ENCODE data around the gene CNIH3.

CNIH3 gene

DNA sequence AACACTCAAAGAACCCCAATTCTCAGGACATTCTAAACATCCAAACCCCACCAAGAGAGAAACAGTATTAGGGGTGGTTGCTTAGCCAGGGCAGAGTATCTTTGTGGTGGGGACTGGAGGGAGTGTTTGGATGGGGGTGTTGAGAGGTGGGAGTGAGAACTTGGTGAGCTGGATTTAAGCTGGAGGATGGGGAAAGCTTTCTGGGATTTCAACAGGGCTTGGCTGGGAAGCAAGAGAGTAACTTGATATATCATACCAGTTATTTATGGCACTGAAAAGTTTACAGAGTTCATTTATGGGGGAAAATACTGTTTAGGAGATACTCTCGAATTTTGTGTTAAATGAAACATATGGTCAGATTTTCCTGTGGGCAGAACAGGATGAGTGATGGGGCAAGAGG is 6.8 kb upstream of the CNIH3 start:
- intact Hi-C loops (cut with DNase I) = no loop called here
- DNase-seq = no peak

DNA sequence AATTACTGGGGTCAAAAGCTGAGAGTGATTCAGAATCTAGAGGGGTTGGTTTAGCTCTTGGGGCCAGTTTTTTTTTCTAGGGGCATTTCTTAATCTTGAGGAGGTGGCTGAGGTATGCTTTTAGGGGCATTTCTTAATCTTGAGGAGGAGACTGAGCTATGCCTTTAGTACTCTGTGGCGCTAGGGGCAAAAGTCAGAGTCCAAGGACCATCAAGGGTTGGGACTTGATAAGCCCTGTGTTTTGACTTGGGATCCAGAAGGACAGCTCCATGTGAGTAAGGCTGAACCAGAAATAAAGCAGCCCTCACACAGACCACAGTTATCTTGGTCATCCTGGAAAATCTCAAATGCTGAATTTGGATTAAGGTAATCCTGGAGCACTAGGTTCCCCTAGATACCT is 3.9 kb upstream of the CNIH3 start:
- DNase-seq = no peak
- intact Hi-C loops (cut with DNase I) = no loop called here

GRCh38 chr1:224613486-224613885 is 2.6 kb upstream of the CNIH3 start:
- no peak for DNase-seq
- intact Hi-C loops (cut with DNase I) = no loop called here

DNA sequence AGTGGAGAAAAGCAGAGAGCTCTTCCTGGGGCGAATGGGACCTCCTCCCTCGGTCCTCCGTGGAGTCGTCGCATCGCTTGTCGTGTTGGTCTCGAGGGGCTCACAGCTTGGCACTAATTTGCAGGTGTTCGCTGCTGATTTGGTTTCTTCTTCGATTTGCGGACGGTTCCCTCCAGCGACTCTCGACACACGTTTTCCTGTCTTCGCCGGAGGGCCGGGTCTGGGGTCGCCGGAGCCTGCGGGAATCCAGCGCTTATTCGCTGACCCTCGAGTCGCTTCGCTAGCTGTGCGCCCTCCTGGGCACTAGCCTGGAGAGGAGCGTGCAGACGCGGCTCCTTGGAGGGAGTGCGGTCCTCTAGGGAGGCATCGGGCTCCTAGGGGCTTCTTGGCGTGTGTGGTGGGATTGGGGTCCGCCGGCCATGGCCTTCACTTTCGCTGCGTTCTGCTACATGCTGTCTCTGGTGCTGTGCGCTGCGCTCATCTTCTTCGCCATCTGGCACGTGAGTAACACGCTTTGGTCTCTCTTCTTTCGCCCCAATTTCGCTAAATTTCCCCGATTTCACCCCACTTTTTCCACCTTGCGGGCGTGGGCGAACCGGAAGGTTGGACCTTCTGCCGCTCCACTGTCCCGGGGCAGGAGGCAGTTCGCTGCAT is 766 bp downstream of the CNIH3 start:
- intact Hi-C loops (cut with DNase I) = no loop called here
- no peak for DNase-seq

DNA sequence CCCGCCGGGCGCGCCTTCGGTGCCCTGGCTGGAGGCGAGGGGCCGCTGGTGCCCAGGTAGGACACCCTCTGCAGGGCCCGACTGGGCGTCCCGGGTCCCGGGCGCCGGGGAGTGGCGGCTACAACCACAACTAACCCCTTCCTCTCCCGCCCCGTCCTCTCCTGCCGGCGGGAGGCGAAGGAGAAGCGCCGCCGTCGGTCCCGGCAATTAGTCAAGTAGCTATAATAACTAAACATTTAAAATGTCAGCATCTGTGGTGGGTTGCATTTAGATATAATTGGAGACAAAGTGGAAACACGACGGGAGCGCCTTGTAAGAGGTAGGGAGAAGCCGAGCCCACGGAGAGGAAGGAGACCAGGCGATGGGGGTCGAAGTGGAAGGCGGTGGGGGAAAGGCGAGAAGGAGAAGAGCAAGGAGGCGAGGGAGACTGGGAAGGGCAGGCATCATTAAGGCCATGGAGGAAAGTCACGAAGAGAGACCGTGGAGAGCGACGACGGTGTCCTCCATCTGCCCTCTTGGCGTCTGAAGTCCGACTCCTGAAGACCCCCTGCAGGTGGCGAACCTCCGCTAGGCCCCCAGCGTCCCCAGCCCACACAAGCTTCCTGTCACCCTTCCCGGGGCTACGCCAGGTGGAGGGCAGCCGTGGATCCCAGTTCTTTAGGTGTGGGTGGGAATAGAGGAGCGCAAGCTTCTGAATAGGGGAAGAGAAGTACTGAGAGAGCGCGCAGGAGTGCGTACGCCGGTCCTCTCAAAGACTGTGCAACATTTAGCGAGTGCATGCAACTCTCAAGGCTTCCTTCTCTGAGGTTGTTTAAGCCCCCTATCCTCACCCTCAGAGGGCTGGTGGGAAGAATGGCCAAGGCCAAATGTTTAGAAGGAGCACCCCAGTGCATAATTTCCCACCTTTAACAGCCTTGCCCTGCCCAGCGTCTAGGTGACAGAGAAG is 1.6 kb downstream of the CNIH3 start:
- intact Hi-C loops (cut with DNase I) = no loop called here
- DNase-seq = no peak

GRCh38 chr1:224619209-224619608 is 3.1 kb downstream of the CNIH3 start:
- intact Hi-C loops (cut with DNase I) = no loop called here

DNA sequence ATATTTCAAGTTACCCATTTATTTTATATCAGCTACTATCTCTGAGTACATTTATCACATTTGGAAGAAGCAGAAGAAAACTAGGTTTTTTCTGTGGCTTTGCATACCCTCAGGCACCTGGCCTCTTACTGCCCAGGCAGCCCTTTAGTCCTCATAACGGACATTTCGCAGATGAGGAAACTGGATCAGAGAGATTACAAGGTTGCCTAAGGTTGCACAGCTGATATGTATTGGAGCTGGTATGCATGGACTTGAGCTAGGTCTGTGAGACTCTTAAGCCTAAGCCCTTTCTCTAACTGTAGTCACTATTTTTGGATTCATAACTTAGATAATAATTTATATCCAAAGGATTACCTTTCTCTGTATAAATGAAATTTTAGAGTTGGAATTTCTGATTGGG is 4.0 kb downstream of the CNIH3 start:
- no peak for DNase-seq
- intact Hi-C loops (cut with DNase I) = no loop called here

More at GRCh38 chr1:224619209-224619608, 3.1 kb downstream of the CNIH3 start:
- DNase-seq = no peak

GRCh38 chr1:224621813-224622682 is 5.9 kb downstream of the CNIH3 start:
- no peak for DNase-seq
- intact Hi-C loops (cut with DNase I) = no loop called here

- no peak for DNase-seq
- intact Hi-C loops (cut with DNase I) = no loop called here
These were observed 6.7 kb downstream of the CNIH3 start for GRCh38 chr1:224622831-224623230.

- intact Hi-C loops (cut with DNase I) = no loop called here
- no peak for DNase-seq
These were observed 7.2 kb downstream of the CNIH3 start for GRCh38 chr1:224623310-224623714.

GRCh38 chr1:224623743-224624333 is 7.7 kb downstream of the CNIH3 start:
- DNase-seq = no peak
- intact Hi-C loops (cut with DNase I) = no loop called here

- DNase-seq = no peak
- intact Hi-C loops (cut with DNase I) = no loop called here
These were observed 8.3 kb downstream of the CNIH3 start for GRCh38 chr1:224624432-224624831.

- intact Hi-C loops (cut with DNase I) = no loop called here
These were observed 9.9 kb downstream of the CNIH3 start for GRCh38 chr1:224626042-224626441.

DNA sequence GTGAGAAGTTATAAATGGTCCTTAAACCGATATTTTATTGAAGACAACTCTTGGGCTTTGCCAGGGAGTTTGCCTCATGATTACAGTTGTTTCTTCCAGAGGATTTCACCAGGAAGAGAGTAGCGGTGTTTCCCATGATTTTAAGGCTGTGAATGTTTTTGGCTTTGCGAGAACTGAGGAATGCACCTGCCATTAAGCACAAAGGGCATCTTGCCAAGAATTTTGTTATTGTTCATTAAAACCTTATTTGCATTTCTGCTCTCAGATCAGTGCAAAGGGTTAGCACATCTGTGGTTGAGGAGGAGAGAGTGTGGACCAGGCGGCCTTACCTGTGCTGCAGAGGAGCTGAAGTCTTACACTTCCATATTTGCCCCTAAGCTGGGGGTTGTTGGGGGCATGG is 13.8 kb downstream of the CNIH3 start:
- intact Hi-C loops (cut with DNase I) = no loop called here
- no peak for DNase-seq

More at GRCh38 chr1:224626042-224626441, 9.9 kb downstream of the CNIH3 start:
- no peak for DNase-seq

DNA sequence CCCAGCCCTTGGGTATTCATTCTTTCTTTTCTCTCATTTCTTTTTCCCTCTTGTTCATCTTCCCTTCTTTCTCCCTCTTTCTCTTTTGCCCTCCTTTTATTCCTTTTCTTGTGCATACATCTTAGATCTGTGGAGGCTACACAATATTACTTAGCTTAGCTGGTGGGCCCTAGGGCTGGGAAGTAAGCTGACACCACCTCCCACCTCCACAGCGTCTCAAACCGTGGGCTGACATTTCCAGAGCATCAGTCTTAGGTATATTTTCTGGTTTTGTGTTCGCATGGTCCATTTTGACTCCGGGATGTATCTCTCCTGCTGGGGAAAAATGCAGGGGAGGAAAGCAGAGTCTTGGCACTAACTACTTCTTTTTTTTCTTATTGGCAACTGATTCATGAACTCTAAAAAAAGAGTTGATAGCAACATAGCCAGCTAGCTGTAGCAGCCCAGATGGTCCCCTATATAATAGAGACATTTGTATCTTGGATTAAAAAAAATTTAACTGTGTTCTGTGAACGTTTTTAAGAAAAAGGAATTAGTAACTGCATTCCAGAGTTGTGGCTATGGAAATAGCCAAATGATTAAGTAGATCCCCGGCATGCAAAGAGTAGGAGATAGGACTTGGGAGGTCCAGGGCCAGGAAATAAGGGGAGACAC is 15.5 kb downstream of the CNIH3 start:
- intact Hi-C loops (cut with DNase I) = no loop called here
- DNase-seq = no peak

DNA sequence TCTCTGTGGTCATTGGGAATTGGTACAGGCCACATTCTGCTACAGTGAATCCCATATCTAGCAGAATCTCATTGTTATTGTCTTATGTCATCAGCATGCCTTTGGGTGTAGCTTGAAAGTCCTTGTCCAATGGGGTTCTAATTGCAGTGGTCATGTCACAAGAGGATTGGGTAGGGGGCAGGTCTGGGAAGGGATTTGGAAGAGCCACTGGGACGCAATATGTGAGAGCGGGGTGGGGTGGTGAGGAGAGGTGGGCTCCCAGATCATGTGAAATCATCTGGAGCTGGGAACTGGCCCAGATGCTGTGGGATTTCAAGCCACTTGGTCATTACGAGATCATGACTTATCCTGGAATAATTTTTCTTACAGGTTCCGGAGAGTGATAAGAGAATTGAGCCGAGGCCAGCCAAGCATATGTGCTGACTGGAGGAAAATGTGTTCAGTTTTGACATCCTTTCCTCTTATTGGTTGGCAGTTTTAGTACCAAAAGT is 16.3 kb downstream of the CNIH3 start:
- no peak for DNase-seq
- intact Hi-C loops (cut with DNase I) = no loop called here

DNA sequence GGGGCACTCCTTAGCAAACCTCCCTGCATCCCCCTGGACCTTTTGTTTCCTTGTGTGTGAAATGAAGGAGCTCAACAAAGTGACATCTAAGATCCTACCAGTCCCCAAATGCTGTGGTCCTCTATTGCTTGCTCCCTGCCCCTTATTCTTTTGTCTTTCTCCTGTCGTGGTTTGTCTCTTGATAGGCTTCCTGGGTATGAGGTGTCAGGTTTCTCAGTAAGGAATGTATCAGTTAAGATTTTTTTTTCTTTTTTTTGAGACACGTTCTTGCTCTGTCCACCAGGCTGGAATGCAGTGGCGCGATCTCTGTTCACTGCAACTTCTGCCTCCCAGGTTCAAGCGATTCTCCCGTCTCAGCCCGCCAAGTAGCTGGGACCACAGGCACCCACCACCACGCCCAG is 16.8 kb downstream of the CNIH3 start:
- intact Hi-C loops (cut with DNase I) = no loop called here
- no peak for DNase-seq

- intact Hi-C loops (cut with DNase I) = no loop called here
- DNase-seq = no peak
These were observed 19.2 kb downstream of the CNIH3 start for GRCh38 chr1:224635356-224635755.

DNA sequence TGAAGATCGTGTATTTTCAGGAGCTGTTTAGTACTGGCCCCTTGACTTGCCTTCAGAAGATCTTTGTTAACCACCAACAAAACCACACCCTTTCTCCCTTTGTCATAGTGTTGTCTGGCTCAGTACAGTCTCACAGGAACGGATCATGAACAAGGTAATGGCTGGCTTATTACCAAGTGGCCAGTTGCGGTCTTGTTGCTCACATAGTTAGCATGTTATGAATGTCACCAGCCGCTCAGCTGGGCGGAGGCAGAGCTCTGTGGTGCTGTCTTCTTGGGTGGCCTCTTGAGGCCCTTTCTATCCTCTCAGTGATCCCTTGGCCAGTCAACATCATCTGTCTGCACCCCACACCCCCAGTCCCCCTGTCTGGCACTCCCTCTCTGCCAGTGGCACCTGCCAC is 21.4 kb downstream of the CNIH3 start:
- DNase-seq = no peak
- intact Hi-C loops (cut with DNase I) = no loop called here
